HG02938 (cell line): ENCODE measurements around the gene CHMP1A.

Experiments used
- ATAC-seq: cut with Tn5 transposase; IDR thresholded peaks from one replicate; pipeline ENCODE4 v1.9.1; 2021; ENCODE audit warnings: mild to moderate bottlenecking, moderate library complexity; ENCODE audit not compliant: unreplicated experiment

The CHMP1A gene

GRCh38 chr16:89607453-89607852 lies 50.1 kb downstream of the CHMP1A start:
- no peak for ATAC-seq

- ATAC-seq, result no peak
These were observed 51.5 kb downstream of the CHMP1A start for GRCh38 chr16:89606006-89606405.

- no peak for ATAC-seq
These were observed 52.1 kb downstream of the CHMP1A start for GRCh38 chr16:89605186-89605970.

- no peak for ATAC-seq
These were observed 52.7 kb downstream of the CHMP1A start for GRCh38 chr16:89604764-89605163.

- ATAC-seq, result no peak
These were observed 54.4 kb downstream of the CHMP1A start for GRCh38 chr16:89602952-89603590.

- no peak for ATAC-seq
These were observed 55.1 kb downstream of the CHMP1A start for GRCh38 chr16:89602273-89602951.

- no peak for ATAC-seq
These were observed 55.6 kb downstream of the CHMP1A start for GRCh38 chr16:89601906-89602272.

GRCh38 chr16:89600956-89601355 lies 56.6 kb downstream of the CHMP1A start:
- no peak for ATAC-seq

- no peak for ATAC-seq
These were observed 57.1 kb downstream of the CHMP1A start for GRCh38 chr16:89600427-89600826.

- no peak for ATAC-seq
These were observed 57.6 kb downstream of the CHMP1A start for GRCh38 chr16:89599902-89600301.

- ATAC-seq, result no peak
These were observed 58.1 kb downstream of the CHMP1A start for GRCh38 chr16:89599451-89599858.

- no peak for ATAC-seq
These were observed 59.3 kb downstream of the CHMP1A start for GRCh38 chr16:89598199-89598598.

GRCh38 chr16:89596957-89597649 lies 60.4 kb downstream of the CHMP1A start:
- no peak for ATAC-seq

- no peak for ATAC-seq
These were observed 61.3 kb downstream of the CHMP1A start for GRCh38 chr16:89596061-89596689.

GRCh38 chr16:89595330-89596060 lies 62.0 kb downstream of the CHMP1A start:
- no peak for ATAC-seq
